ENCODE measurements around the gene NFKBIZ.

- TF ChIP-seq E2F1 (CRISPR knock-in tag; IDR thresholded peaks at IDR 0.05) (no peak), STAT6 (CRISPR knock-in tag; conservative IDR thresholded peaks at IDR 0.05; ENCODE audit: low read depth) (no peak), CTCF (IDR thresholded peaks at IDR 0.05) (no peak), ATF3 (CRISPR knock-in tag; conservative IDR thresholded peaks at IDR 0.05) (no peak)
These were observed 26.8 kb downstream of the NFKBIZ start for GRCh38 chr3:101876142-101876541.

All from WTC11 (cell line).